Measurements from ENCODE around the gene NUP93. TPM values are rescaled to one million over a fixed set of nuclear protein-coding genes. Genes with fewer than 3 reads are reported as not detected.

The NUP93 gene
- total and polyA plus RNA-seq, 2 donors (not counting 3 experiments of a cell fraction or from before 2014, with no cell fraction given) = 62.3 to 124 TPM

GRCh38 chr16:56885446-56886162, 155.7 kb downstream of the NUP93 start:
- H3K27ac ChIP-seq (ENCODE audit: insufficient read depth, low read depth, low read length) = no peak overlapping the region
- FAIRE-seq (no peak), DNase-seq (ENCODE audit: low read depth, low spot score) (no peak)
- H2AFZ ChIP-seq (ENCODE audit: low read depth, low read length) = no peak overlapping the region
- H3K9me3 ChIP-seq (replicated peaks; ENCODE audit: control insufficient read depth, insufficient read depth, low read length) = no peaks in the 10 kb centered on the region
- no peaks in the 10 kb centered on the region for H3K36me3 ChIP-seq (ENCODE audit: control insufficient read depth in 2 of 2, extremely low read depth in 1 of 2, insufficient read depth in 2 of 2, low read length in 2 of 2)
- no peak overlapping the region for H3K4me3 ChIP-seq (replicated peaks in 1 of 3; ENCODE audit: insufficient read depth in 1 of 3, low read depth in 1 of 3, low read length in 3 of 3)
- no peaks in the 10 kb centered on the region for H3K79me2 ChIP-seq (ENCODE audit: control insufficient read depth, insufficient read depth, low read length)
- ChIA-PET CTCF (no interaction called here), POLR2A (no interaction called here)
- H3K9ac ChIP-seq (replicated peaks; ENCODE audit: extremely low read depth, insufficient read depth, low read length) = no peak overlapping the region
- H3K27me3 ChIP-seq (ENCODE audit: control insufficient read depth in 2 of 2, insufficient read depth in 2 of 2, low read length in 2 of 2) = no peaks in the 10 kb centered on the region
- H3K9me1 ChIP-seq (replicated peaks; ENCODE audit: control insufficient read depth, extremely low read depth, insufficient read depth, low read length) = no peaks in the 10 kb centered on the region
- H3K4me1 ChIP-seq (ENCODE audit: control insufficient read depth, extremely low read depth, insufficient read depth, low read length) = no peaks in the 10 kb centered on the region
- dilution Hi-C loops (cut with MboI; ENCODE audit: extremely low pct_ligation_motif_present, low sequenced_read_pairs) = no loop called here
- no peaks in the 10 kb centered on the region for H4K20me1 ChIP-seq (replicated peaks; ENCODE audit: control insufficient read depth, extremely low read depth, insufficient read depth, low read length)
- TF ChIP-seq POLR2AphosphoS5 (IDR thresholded peaks at IDR 0.05; ENCODE audit: insufficient read depth, low read depth, low read length) = no peak
- BruUV-seq (replicated peaks) = no TSS peak
- intact Hi-C loops (cut with micrococcal nuclease) = no loop called here
- H3K4me2 ChIP-seq (ENCODE audit: insufficient read depth, low read length) = no peak overlapping the region

DNA sequence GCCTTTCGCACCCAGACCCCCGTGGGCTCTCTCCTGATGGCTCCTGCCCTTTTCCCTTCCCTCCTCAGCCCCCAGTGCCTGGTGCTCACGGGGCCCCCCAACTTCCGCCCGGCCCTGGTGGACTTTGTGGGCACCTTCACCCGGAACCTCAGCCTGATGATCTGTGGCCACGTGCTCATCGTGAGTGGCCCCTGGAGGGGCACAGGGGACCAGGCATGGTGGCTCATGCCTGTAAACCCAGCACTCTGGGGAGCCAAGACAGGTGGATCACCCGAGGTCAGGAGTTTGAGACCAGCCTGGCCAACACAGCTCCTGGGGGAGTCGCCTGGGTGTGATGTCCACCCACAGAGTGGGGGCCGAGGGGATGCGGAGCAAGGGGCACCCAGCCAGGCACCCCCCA, 156.4 kb downstream of the NUP93 start:
- Histone ChIP-seq H3K27ac (ENCODE audit: insufficient read depth, low read depth, low read length) (no peak overlapping the region), H3K4me1 (ENCODE audit: control insufficient read depth, extremely low read depth, insufficient read depth, low read length) (no peaks in the 10 kb centered on the region), H3K4me3 (replicated peaks in 1 of 3; ENCODE audit: insufficient read depth in 1 of 3, low read depth in 1 of 3, low read length in 3 of 3) (no peak overlapping the region), H3K27me3 (ENCODE audit: control insufficient read depth in 2 of 2, insufficient read depth in 2 of 2, low read length in 2 of 2) (no peaks in the 10 kb centered on the region), H3K4me2 (ENCODE audit: insufficient read depth, low read length) (no peak overlapping the region), H3K36me3 (ENCODE audit: control insufficient read depth in 2 of 2, extremely low read depth in 1 of 2, insufficient read depth in 2 of 2, low read length in 2 of 2) (no peaks in the 10 kb centered on the region), H3K9ac (replicated peaks; ENCODE audit: extremely low read depth, insufficient read depth, low read length) (no peak overlapping the region), H2AFZ (ENCODE audit: low read depth, low read length) (no peak overlapping the region), H4K20me1 (replicated peaks; ENCODE audit: control insufficient read depth, extremely low read depth, insufficient read depth, low read length) (no peaks in the 10 kb centered on the region), H3K9me3 (replicated peaks; ENCODE audit: control insufficient read depth, insufficient read depth, low read length) (no peaks in the 10 kb centered on the region), H3K9me1 (replicated peaks; ENCODE audit: control insufficient read depth, extremely low read depth, insufficient read depth, low read length) (no peaks in the 10 kb centered on the region), H3K79me2 (ENCODE audit: control insufficient read depth, insufficient read depth, low read length) (no peaks in the 10 kb centered on the region)
- dilution Hi-C loops (cut with MboI; ENCODE audit: extremely low pct_ligation_motif_present, low sequenced_read_pairs) (no loop called here), intact Hi-C loops (cut with micrococcal nuclease) (no loop called here)
- TF ChIP-seq GATA2 (IDR thresholded peaks at IDR 0.05; ENCODE audit: insufficient read depth, insufficient read length, low read depth, low read length) (no peak), POLR2AphosphoS5 (IDR thresholded peaks at IDR 0.05; ENCODE audit: insufficient read depth, low read depth, low read length) (no peak), JUN (IDR thresholded peaks at IDR 0.05; ENCODE audit: borderline replicate concordance, insufficient read depth, insufficient read length, low read depth) (no peak), POLR2A (IDR thresholded peaks at IDR 0.05; ENCODE audit: low read depth, low read length) (no peak), EZH2 (IDR thresholded peaks at IDR 0.05; ENCODE audit: borderline replicate concordance, low read depth, low read length, severe bottlenecking) (no peak), MAX (IDR thresholded peaks at IDR 0.05; ENCODE audit: insufficient read depth, insufficient read length) (no peak), MYC (IDR thresholded peaks at IDR 0.05; ENCODE audit: low read depth, low read length) (no peak), FOS (IDR thresholded peaks at IDR 0.05; ENCODE audit: borderline replicate concordance, insufficient read depth, low read length) (no peak)
- TF ChIP-seq, protein P1, sequence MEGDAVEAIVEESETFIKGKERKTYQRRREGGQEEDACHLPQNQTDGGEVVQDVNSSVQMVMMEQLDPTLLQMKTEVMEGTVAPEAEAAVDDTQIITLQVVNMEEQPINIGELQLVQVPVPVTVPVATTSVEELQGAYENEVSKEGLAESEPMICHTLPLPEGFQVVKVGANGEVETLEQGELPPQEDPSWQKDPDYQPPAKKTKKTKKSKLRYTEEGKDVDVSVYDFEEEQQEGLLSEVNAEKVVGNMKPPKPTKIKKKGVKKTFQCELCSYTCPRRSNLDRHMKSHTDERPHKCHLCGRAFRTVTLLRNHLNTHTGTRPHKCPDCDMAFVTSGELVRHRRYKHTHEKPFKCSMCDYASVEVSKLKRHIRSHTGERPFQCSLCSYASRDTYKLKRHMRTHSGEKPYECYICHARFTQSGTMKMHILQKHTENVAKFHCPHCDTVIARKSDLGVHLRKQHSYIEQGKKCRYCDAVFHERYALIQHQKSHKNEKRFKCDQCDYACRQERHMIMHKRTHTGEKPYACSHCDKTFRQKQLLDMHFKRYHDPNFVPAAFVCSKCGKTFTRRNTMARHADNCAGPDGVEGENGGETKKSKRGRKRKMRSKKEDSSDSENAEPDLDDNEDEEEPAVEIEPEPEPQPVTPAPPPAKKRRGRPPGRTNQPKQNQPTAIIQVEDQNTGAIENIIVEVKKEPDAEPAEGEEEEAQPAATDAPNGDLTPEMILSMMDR (IDR thresholded peaks at IDR 0.05; ENCODE audit: extremely low read depth in 1 of 2, insufficient read depth in 1 of 2, low read depth in 1 of 2, low read length in 2 of 2) = no peak
- FAIRE-seq (no peak), DNase-seq (ENCODE audit: low read depth, low spot score) (no peak)
- ChIA-PET POLR2A (no interaction called here), CTCF (no interaction called here)
- BruUV-seq (replicated peaks) = no TSS peak
